Activated naive CD4-positive, alpha-beta T cell treated with Interleukin-2 at 50 U/mL for 16 hours (primary cell): ENCODE results near the gene TLR5.

Experiments
- DNase-seq: peaks from one replicate; pipeline ENCODE4 v3.0.0-alpha.2; 2020

Gene TLR5

DNA sequence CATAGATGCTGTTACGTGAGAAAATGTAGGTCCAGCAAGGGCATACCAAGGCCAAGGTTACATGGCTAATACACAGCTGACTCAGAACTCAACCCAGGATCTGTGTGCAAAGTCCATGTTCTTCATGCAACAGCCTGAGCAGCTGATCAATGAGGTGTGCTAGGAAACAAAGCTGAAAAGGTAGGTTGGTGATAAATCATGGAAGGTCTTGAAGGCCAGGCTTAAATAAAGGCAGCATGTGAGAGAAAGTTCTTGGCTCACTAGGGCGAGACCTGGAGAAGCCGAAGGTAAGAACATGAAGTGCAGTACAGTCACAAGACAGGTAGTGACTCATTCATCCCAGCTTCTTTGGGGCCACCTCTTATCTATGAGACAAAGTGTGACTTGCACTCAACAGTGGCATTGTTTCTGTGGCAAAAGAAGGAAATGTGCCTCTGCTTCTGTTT lies 33.4 kb downstream of the TLR5 start:
- DNase-seq = no peak

- DNase-seq = no peak
Measured at GRCh38 chr1:223106856-223107255, 36.2 kb downstream of the TLR5 start.

- DNase-seq = no peak
Measured at GRCh38 chr1:223105568-223105967, 37.5 kb downstream of the TLR5 start.

DNA sequence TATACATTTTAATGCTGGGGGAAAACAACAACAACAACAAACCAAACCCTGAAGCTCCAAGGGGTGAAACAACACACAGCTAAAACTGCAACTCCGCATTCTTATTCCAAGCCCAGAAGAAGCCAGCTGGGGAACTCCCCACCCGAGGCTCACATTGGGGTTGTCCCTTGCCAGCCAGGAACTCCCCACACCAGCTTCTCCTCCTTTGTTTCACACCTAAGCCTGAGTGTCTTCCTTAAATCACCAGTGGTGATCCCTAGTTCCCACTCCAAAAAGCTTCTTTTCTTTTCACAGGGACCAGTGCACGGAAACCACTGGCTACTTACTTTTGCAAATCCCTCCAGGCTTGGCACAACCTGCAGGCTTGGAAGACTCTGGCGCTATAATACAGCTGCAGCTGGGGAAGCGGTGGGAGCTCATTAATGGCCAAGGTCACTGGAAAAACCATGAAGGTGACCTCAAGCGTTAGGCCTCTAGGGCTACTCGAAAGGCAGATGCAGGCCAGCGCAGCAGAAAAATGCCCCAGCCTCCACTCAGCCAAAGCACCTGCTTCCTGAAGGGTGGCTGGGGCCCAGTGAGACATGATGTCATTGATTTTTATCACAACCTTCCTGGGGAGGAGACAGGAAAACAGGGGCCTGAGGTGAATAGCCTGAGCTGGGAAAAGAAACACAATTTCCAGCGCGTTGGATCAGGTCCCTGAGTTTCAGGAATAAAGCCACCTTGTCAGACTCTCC lies 40.1 kb downstream of the TLR5 start:
- DNase-seq = no peak

DNA sequence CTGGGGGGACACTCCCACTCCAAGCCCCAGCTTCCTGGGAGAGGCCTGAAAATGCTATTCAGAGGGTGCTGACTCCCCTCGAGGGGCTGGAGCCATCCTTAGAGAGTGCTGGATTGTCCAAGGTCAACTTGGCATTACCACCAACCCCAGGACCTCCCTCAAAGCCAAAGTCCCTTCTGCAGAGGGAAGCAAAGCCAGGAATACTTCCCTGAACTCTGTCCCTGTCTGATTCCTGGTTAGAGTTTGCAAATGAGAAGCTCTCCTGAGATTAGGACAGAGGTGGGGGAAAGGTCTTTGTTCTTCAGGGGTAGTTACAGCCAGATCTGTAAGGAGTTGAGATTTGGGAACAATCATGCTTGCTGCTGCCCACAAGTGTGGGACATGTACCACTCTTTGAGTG lies 45.3 kb downstream of the TLR5 start:
- DNase-seq = no peak

GRCh38 chr1:223095870-223096269 lies 47.2 kb downstream of the TLR5 start:
- no peak for DNase-seq

GRCh38 chr1:223091896-223092295 lies 51.2 kb downstream of the TLR5 start:
- no peak for DNase-seq

GRCh38 chr1:223089250-223089649 lies 53.8 kb downstream of the TLR5 start:
- DNase-seq = no peak

GRCh38 chr1:223088713-223089240 lies 54.3 kb downstream of the TLR5 start:
- no peak for DNase-seq

GRCh38 chr1:223087291-223088255 lies 55.5 kb downstream of the TLR5 start:
- DNase-seq = no peak

GRCh38 chr1:223084464-223084866 lies 58.6 kb downstream of the TLR5 start:
- no peak for DNase-seq

GRCh38 chr1:223083831-223084230 lies 59.2 kb downstream of the TLR5 start:
- no peak for DNase-seq

- DNase-seq = no peak
Measured at GRCh38 chr1:223082914-223083313, 60.1 kb downstream of the TLR5 start.

GRCh38 chr1:223081181-223081994 lies 61.7 kb downstream of the TLR5 start:
- peak; percentile 71 for DNase-seq

DNA sequence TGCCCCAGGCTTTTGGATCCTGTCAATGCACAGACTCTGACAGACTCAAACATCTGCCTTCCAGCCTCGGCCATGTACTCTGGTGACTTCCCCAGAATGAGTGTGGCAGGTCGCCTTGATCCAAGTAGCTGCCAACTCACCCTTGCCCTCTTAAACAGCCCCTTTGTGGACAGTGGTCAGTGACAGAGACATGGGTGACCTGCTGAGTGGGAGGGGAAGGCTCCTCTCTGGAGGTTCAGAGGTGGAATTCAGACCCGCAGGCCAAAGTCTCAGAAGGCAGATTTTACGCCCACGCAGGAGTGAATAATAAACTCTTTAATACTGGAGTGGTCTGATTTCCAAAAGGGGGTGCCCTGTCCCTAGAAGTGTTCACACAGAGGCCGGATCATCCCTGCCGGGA lies 63.5 kb downstream of the TLR5 start:
- DNase-seq = no peak

DNA sequence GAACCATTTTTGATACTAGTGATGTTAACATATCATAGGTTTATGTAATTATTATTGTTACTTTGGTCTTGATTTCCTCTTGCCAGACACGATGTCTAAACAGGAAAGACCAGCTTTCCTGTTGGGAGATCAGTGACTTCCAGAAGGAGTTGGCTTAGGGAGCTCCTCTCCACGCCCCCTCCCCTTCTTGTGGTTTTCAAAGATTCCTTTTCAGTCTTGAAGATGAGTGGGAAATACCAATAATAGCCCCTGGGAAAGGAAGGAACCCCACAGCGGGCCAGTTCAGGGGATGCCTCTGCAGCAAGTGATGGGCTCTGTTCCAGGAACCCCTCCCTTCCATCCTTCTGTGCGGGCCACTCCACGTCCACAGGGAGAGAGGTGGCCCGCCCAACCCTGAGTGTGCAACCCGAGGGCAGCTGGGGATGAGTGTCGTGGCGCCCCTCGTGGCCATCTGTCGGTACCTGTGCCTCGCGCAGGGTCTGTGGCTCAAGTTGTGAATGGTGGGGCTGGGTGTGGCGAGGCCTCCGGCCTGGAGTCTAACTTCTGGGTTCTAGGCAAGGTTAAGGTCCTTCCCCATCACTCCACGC lies 65.7 kb downstream of the TLR5 start:
- no peak for DNase-seq

- DNase-seq = no peak
Measured at GRCh38 chr1:223076362-223076761, 66.7 kb downstream of the TLR5 start.

DNA sequence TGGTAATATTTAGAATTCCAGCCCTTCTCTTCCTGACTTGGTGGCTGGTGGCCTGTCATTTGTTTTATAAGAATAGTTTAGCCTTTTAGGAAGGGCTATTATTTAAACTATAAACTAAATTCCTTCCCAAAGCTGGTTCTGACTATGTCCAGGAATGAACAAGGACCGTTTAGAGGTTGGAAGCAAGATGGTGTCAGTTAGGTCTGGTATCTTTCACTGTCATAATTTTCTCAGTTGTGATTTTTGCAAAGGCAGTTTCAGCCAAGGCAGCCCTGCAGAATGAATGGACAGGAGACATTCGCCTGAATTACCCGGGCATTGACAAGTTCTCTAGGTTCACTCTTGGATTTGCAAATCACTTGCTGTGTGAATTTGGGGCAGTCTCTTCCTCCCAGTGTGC lies 67.2 kb downstream of the TLR5 start:
- no peak for DNase-seq

DNA sequence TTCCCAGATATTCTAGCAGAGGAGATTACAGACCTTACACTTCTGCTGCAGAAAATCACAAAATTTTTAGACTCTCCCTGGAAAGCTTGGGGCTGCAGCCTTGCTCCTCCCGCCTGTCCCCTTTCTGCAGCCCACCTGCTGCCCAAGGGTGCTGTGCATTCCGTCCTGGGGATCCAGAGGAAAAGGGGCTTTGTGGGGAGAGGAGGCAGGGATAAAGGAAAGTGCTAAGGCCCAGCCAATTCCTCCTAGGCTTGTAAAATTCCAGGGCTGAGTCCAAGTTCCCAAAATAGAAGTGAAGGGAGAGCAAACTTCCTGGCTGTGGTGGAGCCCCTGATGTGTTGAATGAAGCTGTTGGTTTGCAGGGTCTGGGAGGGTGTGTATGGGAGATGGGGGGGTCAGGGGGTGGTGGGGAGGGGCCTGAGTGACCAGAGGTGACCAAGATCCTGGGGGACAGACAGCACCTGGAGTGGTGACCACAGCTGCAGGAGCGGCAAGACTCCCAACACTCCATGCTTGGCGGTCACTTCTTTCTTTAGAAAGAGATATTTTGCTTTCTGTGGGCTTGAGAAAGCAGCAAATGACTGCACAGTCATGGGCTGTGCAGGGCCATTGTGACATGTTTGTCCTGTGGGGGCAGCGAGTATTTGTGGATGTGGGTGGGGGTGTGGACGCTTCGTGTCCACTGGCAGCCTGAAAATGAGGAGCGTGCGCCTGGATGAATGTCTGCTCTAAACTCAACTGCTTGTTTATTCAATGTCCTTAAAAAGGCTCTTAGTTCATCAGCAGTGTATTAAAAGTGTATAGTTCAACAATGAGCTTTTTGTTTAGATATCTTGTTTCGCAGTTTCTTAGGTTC lies 68.4 kb downstream of the TLR5 start:
- no peak for DNase-seq

GRCh38 chr1:223068900-223069665 lies 74.0 kb downstream of the TLR5 start:
- no peak for DNase-seq

DNA sequence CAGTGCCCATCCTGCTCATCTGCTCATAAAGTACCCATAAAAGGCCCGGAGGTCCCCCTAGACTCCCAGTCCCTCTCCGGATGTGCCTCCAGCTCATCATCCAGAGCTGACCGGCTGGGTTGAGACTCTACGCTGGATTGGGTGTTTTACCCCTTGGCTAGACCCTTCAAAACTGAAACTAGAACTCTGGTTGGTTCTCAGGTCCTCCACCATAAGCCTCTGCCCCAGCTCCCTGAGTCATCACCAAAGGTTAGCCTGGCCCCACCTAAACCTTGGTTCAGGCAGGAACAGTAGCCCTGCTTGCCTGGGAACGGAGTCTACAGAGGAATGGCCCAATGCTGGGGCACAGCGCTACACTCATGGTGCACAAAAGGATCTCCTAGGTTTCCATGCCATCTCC lies 75.1 kb downstream of the TLR5 start:
- no peak for DNase-seq
